ENCODE results near the gene THSD7A. TPM values are rescaled to one million over a fixed set of nuclear protein-coding genes. Genes with fewer than 3 reads are reported as not detected.

The THSD7A gene
- polyA plus RNA-seq, 1 donor from 2014 or later, result 18.5 TPM

GRCh38 chr7:11792166-11792565 is 39.8 kb downstream of the THSD7A start:
- Histone ChIP-seq H2AFZ (ENCODE audit: low read depth, low read length) (peak overlapping the region; percentile 6), H3K27ac (ENCODE audit: low read length) (peak overlapping the region; percentile 73)

DNA sequence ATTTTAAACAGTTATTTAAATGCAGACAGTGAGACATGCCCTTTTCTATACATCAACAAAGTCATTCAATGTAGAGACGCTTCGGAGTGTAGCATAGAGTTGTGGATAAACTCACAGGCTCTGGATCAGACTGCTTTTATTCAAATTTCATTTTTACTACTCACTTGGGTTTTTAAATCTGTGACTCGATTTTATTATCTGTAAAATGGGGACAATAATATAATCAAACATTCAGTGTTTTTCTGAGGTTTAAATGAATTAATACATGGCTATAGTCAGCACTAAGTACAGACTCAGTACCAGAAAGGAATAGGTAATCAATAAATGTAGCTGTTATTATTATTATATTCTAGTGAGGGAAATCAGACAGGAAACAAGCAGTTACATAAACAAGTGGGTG is 43.4 kb downstream of the THSD7A start:
- TF ChIP-seq EZH2 (IDR thresholded peaks at IDR 0.05; ENCODE audit: borderline replicate concordance, insufficient read depth, low read length, poor library complexity, severe bottlenecking) (no peak), MXI1 (conservative IDR thresholded peaks at IDR 0.05; ENCODE audit: poor library complexity, severe bottlenecking) (no peak), EP300 (conservative IDR thresholded peaks at IDR 0.05; ENCODE audit: poor library complexity, severe bottlenecking) (no peak), SMC3 (conservative IDR thresholded peaks at IDR 0.05; ENCODE audit: poor library complexity) (no peak), TAF1 (IDR thresholded peaks at IDR 0.05; ENCODE audit: low read depth) (no peak), RAD21 (conservative IDR thresholded peaks at IDR 0.05) (no peak), POLR2AphosphoS5 (IDR thresholded peaks at IDR 0.05) (no peak)
- TF ChIP-seq, protein P1, sequence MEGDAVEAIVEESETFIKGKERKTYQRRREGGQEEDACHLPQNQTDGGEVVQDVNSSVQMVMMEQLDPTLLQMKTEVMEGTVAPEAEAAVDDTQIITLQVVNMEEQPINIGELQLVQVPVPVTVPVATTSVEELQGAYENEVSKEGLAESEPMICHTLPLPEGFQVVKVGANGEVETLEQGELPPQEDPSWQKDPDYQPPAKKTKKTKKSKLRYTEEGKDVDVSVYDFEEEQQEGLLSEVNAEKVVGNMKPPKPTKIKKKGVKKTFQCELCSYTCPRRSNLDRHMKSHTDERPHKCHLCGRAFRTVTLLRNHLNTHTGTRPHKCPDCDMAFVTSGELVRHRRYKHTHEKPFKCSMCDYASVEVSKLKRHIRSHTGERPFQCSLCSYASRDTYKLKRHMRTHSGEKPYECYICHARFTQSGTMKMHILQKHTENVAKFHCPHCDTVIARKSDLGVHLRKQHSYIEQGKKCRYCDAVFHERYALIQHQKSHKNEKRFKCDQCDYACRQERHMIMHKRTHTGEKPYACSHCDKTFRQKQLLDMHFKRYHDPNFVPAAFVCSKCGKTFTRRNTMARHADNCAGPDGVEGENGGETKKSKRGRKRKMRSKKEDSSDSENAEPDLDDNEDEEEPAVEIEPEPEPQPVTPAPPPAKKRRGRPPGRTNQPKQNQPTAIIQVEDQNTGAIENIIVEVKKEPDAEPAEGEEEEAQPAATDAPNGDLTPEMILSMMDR (IDR thresholded peaks at IDR 0.05; ENCODE audit: poor library complexity, severe bottlenecking), result no peak
- TF ChIP-seq, protein P2, sequence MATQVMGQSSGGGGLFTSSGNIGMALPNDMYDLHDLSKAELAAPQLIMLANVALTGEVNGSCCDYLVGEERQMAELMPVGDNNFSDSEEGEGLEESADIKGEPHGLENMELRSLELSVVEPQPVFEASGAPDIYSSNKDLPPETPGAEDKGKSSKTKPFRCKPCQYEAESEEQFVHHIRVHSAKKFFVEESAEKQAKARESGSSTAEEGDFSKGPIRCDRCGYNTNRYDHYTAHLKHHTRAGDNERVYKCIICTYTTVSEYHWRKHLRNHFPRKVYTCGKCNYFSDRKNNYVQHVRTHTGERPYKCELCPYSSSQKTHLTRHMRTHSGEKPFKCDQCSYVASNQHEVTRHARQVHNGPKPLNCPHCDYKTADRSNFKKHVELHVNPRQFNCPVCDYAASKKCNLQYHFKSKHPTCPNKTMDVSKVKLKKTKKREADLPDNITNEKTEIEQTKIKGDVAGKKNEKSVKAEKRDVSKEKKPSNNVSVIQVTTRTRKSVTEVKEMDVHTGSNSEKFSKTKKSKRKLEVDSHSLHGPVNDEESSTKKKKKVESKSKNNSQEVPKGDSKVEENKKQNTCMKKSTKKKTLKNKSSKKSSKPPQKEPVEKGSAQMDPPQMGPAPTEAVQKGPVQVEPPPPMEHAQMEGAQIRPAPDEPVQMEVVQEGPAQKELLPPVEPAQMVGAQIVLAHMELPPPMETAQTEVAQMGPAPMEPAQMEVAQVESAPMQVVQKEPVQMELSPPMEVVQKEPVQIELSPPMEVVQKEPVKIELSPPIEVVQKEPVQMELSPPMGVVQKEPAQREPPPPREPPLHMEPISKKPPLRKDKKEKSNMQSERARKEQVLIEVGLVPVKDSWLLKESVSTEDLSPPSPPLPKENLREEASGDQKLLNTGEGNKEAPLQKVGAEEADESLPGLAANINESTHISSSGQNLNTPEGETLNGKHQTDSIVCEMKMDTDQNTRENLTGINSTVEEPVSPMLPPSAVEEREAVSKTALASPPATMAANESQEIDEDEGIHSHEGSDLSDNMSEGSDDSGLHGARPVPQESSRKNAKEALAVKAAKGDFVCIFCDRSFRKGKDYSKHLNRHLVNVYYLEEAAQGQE (IDR thresholded peaks at IDR 0.05; ENCODE audit: borderline replicate concordance), result no peak
- Histone ChIP-seq H3K27ac (ENCODE audit: low read length) (no peak overlapping the region), H3K79me2 (replicated peaks; ENCODE audit: insufficient read depth, low read length) (no peaks in the 10 kb centered on the region), H3K4me2 (ENCODE audit: low read length) (no peak overlapping the region), H4K20me1 (ENCODE audit: insufficient read depth) (no peaks in the 10 kb centered on the region), H3K27me3 (ENCODE audit: insufficient read depth, low read depth, low read length) (no peaks in the 10 kb centered on the region), H3K36me3 (ENCODE audit: insufficient read depth, low read length) (no peaks in the 10 kb centered on the region), H3K9me2 (ENCODE audit: insufficient read depth, low read length) (no peaks in the 10 kb centered on the region), H3K9me3 (ENCODE audit: low read length) (no peaks in the 10 kb centered on the region), H3K4me3 (ENCODE audit: low read length) (no peak overlapping the region), H3F3A (ENCODE audit: insufficient read depth, low read length, poor library complexity, severe bottlenecking) (no peaks in the 10 kb centered on the region), H2AFZ (ENCODE audit: low read depth, low read length) (no peak overlapping the region), H3K9ac (ENCODE audit: low read length) (no peak overlapping the region)

More at GRCh38 chr7:11792166-11792565, 39.8 kb downstream of the THSD7A start:
- no peaks in the 10 kb centered on the region for H4K20me1 ChIP-seq (ENCODE audit: insufficient read depth)
- no peaks in the 10 kb centered on the region for H3K9me3 ChIP-seq (ENCODE audit: low read length)
- H3K4me3 ChIP-seq (ENCODE audit: low read length), result peak overlapping the region; percentile 55
- TF ChIP-seq POLR2AphosphoS5 (IDR thresholded peaks at IDR 0.05) (peak; percentile 66), EP300 (conservative IDR thresholded peaks at IDR 0.05; ENCODE audit: poor library complexity, severe bottlenecking) (peak; percentile 72), SMC3 (conservative IDR thresholded peaks at IDR 0.05; ENCODE audit: poor library complexity) (no peak)
- TF ChIP-seq, protein P1 (IDR thresholded peaks at IDR 0.05; ENCODE audit: poor library complexity, severe bottlenecking), result no peak
- H3K9me2 ChIP-seq (ENCODE audit: insufficient read depth, low read length), result no peaks in the 10 kb centered on the region
- H3K36me3 ChIP-seq (ENCODE audit: insufficient read depth, low read length), result no peaks in the 10 kb centered on the region
- H3K9ac ChIP-seq (ENCODE audit: low read length), result peak overlapping the region; percentile 46
- H3K4me2 ChIP-seq (ENCODE audit: low read length), result peak overlapping the region; percentile 49
- H3F3A ChIP-seq (ENCODE audit: insufficient read depth, low read length, poor library complexity, severe bottlenecking), result no peaks in the 10 kb centered on the region
- no peaks in the 10 kb centered on the region for H3K27me3 ChIP-seq (ENCODE audit: insufficient read depth, low read depth, low read length)
- no peaks in the 10 kb centered on the region for H3K79me2 ChIP-seq (replicated peaks; ENCODE audit: insufficient read depth, low read length)
